ENCODE measurements around the gene FBXO15.

Gene FBXO15

GRCh38 chr18:74040459-74041332 is 106.9 kb downstream of the FBXO15 start:
- DNase-seq: peak; percentile 11 to 28 (median 25)
- H3K9me3 Mint-ChIP-seq: no peaks in the 10 kb centered on the region

GRCh38 chr18:74040008-74040407 is 107.6 kb downstream of the FBXO15 start:
- Mint-ChIP-seq H3K27ac (no peak overlapping the region), H3K36me3 (ENCODE audit: insufficient read depth) (no peaks in the 10 kb centered on the region), H3K27me3 (peaks cover under 1 to 7% of the 10 kb centered on the region in 2 donors), H3K9me3 (no peaks in the 10 kb centered on the region), H3K4me3 (no peak overlapping the region), H3K4me1 (ENCODE audit: low read depth in 2 of 2) (no peaks in the 10 kb centered on the region)
- ATAC-seq (replicated peaks) (no peak), DNase-seq (no peak)

More at GRCh38 chr18:74040459-74041332, 106.9 kb downstream of the FBXO15 start:
- ATAC-seq (replicated peaks): peak; percentile 46
- Mint-ChIP-seq H3K27ac (no peak overlapping the region), H3K36me3 (ENCODE audit: insufficient read depth) (no peaks in the 10 kb centered on the region), H3K4me1 (ENCODE audit: low read depth in 2 of 2) (no peaks in the 10 kb centered on the region), H3K27me3 (peaks cover 5 to 7% of the 10 kb centered on the region in 2 donors), H3K4me3 (no peak overlapping the region)

- H3K4me1 Mint-ChIP-seq (ENCODE audit: low read depth in 2 of 2): no peaks in the 10 kb centered on the region
- H3K9me3 Mint-ChIP-seq: no peaks in the 10 kb centered on the region
- no peak overlapping the region for H3K27ac Mint-ChIP-seq
- no peak for DNase-seq
- H3K4me3 Mint-ChIP-seq: no peak overlapping the region
- no peak for ATAC-seq (replicated peaks)
- H3K36me3 Mint-ChIP-seq (ENCODE audit: insufficient read depth): no peaks in the 10 kb centered on the region
- H3K27me3 Mint-ChIP-seq: peaks cover 7 to 19% of the 10 kb centered on the region in 2 donors
Measured at GRCh38 chr18:74029161-74029560, 118.5 kb downstream of the FBXO15 start.
